HG02870 (cell line): ENCODE measurements around the gene SPC24.

ENCODE experiments used
- ATAC-seq: cut with Tn5 transposase; IDR thresholded peaks from one replicate; pipeline ENCODE4 v1.9.1; 2021; ENCODE audit warnings: mild to moderate bottlenecking, moderate library complexity; ENCODE audit not compliant: unreplicated experiment

The SPC24 gene, protein sequence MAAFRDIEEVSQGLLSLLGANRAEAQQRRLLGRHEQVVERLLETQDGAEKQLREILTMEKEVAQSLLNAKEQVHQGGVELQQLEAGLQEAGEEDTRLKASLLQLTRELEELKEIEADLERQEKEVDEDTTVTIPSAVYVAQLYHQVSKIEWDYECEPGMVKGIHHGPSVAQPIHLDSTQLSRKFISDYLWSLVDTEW

DNA sequence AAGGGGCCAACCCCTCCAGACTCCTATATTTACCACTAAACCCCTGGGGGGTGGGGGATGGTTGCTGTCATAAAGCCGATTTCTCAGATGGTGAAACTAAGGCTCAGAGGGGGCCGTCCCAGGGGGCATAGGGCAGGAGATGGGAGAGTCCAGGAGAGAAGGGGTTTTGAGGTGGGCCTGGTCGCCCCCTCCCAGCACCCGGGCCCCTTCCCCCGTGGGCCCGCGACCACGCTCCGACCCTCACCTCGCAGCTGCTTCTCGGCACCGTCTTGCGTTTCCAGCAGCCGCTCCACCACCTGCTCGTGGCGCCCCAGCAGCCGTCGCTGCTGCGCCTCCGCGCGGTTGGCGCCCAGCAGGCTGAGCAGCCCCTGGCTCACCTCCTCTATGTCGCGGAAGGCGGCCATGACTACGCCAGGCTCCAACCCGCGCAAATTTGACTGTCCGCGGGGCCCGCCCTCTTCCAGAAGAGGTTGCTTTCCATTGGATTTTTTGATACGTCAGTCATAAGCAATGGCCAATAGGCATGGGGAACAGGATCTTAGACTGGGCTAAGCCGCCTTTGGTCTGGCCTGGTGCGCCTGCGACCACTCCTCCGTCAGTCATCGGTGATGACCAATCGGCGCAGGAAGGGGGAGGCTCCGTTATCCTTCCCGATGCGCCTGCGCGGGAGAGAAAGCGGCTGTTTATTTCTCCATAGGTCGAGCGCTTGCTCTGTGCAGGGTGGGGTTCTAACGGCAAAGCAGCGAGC is at the start of gene SPC24:
Gene SPC24, minus strand, starts transcription at position 410 of the 748 bp plus-strand sequence. Its CDS starts 6 bp downstream, at position 404.
- ATAC-seq: peak; percentile 96

DNA sequence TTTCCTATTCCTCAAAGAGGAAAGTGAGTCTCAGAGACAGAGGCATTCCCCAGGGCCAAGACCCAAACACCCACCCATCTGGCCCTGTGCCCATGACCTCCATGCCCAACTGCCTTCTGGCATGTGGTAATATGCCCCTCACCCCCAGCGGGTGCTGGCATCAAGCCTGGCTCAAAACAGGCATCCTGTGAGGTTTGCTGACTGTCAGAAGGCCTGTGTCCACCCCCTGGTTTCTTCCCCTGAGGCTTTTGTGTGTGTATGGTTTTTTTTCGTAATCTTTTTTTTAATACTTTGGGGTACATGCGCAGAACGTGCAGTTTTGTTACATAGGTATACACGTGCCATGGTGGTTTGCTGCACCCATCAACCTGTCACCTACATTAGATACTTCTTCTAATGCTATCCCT is 49.4 kb upstream of the SPC24 start:
- no peak for ATAC-seq

DNA sequence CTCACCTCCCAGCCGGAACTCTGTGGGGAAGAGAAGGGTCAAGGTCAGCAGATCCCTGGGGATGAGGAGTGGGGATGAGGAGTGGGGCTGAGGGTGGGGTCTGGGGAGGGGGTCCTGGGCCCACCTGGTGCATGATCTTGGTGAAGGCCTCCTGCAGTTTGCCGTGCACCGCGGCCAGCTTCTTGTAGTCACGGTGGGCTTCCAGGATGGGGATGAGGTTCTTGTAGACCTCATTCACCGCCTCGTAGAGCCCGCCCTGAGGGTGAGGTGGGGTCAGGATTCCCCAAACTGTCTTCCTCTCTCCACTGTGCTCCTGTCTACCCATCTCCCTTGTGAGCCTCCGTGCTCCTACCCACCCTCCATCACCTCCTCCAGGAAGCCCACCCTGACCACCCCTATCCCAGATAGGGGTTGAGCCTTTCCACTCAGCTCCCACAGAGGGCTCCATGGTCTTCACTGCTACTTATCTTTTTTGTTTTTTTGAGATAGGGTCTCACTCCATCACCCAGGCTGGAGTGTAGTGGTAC is 48.6 kb upstream of the SPC24 start:
- no peak for ATAC-seq

DNA sequence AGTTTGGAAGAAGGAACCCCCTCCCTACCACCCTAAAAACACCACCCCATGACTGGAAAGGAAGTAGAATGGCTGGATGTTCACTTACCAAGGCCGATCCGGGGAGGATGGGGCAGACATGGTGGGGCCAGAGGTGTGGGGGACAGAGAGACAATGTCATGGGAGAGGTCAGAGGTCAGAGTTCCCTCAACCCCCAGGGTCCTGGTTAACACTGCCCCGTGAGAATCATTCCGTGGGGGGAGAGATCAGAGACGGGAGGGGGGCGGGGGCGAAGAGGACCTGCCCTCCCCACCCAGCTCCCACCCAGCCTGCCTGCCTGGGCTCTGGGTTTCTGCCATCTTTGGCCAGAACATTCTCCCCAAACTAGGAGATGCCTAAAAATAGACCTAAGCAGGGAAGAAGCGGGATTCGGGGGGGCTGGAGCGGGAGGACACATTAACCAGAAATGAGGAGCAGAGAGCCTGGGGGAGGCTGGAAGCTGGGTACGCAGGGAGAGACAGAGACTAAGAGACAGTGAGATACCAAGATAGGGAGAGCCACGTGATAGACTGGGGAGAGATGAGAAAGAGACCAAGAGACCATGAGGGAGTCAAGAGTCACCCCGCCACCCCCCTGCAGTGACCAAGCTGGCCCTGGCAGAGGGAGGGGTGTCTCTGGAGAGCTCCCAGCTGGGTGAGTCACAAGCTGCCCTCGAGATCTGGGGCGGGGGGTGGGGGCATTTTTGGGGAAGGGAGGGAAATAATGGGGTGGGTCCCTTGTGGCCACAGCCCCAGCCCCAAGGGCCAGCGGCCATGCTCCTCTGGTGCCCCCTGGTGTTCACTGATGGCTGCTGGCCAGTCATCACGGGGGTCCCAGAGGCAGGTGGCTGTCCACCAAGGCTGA is 47.9 kb upstream of the SPC24 start:
- ATAC-seq: no peak

DNA sequence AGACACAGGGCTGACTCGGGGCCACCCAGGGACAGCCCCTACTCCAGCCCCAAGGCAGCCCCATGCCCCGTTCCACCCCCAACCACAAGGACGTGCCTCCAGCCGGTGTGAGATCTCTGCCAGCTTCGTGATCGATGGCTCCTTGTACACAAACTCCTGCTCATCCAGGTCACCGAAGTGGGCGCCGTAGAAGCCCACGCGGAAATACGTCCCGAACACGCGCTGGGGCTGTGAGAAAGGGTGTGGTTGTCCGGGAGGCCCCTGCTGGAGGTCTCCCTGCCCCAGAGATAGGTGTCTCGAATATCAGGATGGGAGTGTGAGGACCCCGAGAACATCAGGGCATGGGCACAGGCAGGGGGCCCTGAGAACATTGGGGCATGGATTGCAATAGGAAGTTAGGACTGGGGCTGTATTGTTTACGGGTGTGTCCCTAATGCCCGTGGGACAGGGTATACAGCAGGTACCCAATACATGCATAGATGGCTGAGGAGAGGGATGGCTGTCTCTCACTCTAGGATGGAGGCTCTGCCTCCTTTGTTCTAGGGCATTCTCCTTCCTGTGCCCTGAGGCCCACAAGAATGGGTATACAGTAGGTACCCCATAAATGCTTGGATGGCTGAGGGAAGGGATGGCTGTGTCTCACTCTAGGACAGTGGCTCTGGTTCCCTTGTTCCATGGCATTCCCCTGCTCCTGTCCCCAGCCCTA is 47.1 kb upstream of the SPC24 start:
- ATAC-seq: no peak

DNA sequence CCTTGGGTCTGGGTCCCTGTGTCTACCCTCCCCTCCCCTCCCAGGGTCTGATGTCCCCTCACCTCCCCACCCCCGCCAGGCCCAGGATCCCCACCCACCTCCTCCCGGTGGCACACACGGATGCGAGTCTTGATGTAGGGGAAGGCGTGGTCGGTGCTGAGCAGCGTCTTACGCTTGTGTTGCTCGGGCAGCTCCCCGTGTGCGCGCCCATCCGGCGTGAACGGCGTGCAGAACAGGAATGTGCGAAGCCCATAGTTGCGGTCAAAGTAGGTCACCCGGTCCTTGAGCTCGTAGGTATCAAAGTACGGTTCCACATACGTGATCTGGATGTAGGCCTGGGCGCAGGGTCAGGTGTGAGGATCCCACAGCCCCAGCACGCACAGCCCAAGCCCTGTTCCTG is 46.2 kb upstream of the SPC24 start:
- ATAC-seq: no peak

DNA sequence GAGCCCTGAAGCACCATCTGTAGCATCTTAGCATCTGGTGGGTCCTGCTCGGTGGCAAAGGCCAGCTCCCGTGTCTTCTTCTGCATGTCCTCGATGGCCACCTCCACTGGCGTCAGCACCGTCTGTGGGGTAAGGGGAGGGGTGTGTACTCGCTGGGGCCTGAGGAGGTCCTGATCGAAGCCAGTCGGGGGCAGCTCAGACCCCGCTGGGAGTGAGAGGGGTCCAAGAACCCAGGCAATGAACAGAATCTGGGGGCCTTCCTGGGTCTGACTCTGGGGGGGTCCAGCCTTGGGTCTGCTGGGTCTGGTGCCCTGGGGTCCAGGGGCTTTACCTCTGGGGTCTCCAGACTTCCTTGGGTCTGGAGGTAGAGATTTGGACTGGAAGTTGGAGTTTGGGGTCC is 45.3 kb upstream of the SPC24 start:
- no peak for ATAC-seq

DNA sequence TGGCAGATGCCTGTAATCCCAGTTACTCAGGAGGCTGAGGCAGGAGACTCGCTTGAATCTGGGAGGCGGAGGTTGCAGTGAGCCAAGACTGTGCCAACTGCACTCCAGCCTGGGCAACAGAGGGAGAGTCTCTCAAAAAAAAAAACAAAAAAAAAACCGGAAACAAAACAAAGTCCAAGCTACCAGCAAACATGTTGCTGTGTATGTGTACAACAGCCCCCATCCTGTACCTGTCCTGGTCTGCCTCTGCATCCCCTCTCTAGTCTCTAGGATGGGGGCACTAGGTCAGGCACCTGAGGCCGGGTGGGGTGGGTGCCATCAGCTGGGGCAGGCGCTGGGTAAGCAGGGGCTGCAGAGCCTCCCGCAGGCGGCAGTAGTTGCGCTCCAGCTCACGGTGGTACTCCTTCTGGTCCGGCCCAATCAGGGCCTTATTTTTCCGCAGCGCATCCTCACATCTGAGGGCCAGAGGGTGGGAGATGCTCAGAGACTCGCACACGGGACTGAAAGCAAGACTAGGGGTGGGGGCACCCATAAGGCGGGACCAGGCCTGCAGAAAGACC is 44.5 kb upstream of the SPC24 start:
- ATAC-seq: no peak

DNA sequence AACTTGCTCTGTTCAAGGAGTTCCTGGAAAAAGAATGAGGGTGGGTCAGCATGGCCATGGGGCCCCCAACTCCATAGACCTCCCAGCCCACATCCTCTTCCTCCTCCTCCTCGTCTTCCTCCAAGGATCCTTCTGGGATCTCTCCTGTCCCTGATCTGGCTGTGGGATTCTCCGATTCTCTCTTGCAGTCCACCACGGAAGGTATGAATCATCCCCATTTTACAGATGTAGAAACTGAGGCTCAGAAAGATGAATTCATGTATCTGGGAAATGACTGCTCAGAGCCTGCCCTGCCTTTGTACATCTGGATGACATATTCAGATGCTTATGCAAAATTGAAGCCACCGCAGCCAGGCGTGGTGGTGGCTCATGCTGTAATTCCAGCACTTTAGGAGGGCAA is 43.9 kb upstream of the SPC24 start:
- ATAC-seq: no peak

DNA sequence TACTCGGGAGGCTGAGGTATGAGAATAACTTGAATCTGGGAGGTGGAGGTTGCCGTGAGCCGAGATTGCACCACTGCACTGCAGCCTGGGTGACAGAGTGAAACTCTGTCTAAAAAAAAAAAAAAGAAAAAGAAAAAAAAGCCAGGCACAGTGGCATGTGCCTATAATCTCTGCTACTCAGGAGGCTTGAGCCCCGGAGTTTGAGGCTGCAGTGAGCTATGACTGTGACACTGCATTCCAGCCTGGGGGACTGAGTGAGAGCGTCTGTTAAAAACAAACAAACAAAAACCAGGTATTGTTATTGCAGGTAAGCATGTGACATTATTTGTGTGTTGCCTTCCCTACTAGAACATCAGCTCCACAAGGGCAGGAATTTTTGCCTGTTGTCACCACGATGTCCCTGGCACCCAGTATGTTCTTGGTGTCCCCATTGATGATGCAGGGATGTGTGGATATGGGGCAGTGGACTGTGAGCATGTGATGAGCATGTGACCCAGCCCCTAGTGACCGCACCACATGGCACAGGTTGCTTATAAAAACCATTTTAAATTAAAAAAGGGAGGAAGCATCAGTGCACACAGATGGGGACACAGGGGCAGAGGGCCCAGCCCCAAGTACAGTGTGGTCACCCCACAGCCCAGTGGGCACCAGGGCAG is 43.3 kb upstream of the SPC24 start:
- ATAC-seq: no peak

DNA sequence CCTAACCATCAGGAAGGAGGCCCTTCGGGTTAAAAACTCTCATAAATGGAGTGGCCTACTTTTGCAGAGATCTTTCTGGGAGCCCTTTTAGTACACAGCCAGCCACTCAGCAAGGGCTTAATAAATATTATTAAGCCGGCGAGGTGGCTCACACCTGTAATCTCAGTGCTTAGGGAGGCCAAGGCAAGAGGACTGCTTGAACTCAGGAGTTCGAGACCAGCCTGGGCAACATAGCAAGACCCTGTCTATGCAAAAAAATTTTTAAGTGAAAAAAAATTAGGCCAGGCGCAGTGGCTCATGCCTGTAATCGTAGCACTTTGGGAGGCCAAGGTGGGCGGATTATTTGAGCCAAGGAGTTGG is 42.6 kb upstream of the SPC24 start:
- no peak for ATAC-seq

DNA sequence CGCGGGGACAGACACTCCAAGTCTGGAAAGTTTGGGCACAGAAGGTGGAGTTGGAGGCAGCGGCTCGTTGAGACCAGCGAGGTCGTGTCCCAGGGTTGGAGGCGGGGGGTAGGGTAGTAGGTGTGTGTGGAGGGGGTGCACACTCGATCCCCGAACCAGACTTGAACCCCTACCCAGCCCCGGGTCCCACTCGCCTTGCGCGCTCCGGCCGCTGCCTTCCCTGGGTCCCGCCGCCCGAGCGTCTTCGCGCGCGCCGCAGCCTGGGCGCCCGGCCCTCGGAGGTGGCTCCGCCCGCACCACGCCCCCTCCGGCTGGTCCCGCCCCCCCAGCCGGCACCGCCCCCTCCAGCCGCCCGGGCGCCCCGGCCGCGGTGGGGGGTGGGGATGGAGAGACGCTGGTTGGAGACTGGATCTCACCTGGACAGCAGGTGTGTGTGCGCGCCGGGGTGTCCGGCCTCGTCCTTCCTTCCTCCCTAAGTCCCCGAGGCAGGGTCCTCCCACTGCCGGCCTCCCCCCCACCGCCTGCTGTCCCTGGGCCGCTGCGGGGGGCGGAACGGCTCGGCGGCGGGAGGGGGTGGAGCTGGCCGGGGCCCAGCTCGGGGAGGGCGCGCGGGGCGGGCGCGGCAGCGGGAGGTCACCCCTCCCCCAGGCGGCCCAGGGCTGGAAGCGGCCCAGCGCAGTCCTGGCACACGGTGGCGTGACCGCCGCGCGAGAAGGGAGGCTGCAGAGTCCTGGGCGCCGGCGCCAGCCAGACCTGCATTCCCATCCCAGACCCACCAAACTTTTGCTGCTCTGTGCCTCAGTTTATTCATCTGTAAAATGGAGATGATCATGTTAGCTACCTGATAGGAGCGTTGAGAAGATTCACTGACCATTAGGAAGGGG is 42.0 kb upstream of the SPC24 start, which contains the start of gene KANK2:
Gene KANK2, minus strand, starts transcription at position 255 of the 884 bp plus-strand sequence. CDS start 3,034 bp downstream, outside the sequence.
- ATAC-seq: peak; percentile 66

DNA sequence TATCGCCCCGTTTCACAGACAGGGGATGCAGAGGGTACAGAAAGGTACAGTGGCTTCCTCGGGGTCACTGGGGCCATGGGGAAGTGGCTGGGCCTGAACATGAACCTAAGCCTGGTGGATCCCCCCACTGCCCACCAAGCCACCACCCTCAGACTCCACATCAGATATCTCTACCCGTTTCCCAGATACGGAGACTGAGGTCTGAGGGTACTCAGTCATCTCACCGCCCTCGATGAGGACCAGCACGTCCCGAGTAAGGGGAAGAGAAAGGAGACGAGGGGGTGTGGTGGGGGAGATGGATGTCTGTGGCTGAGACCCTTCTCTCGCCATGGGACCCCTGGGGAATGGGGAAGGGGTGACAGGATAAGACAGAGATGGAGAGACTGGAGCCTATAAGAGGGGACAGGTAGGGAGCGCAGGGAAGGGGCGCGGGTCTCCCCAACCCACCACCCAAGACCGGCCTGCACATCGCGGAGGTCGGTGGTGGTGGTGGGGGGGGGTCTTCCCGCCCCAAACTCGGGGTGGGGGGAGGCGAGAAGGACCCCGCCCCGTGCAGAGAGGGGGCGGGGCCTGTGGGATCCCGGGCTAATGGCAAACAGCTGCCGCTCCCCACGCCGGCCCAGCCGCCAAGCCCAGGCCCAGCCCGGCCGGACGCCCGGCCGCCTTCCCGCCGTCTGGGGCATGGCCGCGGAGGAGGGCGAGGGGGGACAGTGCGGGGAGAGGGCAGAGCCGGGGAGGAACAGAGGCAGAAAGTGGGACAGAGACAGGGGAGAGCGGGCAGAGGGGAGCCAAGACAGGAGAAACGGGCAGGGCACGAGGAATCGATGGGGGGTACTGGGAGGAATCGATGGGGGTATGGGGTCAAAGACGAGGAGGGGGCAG is 41.1 kb upstream of the SPC24 start:
- ATAC-seq: no peak

DNA sequence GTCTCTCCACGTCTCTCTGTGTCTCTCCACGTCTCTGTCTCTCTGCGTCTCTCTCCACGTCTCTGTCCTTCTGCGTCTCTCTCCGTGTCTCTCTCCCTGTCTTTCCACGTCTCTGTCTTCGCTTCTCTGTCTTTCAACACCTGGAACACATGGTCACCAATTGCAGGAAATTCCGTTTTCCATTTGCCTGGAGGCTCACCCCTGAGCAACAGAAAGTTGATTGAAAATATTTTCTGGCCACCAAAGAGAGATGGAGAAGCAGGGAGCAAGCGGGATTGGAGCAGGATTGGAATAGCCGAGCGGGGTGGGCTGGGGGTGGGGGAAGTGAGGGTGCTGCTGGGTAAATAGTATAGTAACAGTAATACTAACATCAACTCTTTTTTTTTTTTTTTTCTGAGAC is 40.1 kb upstream of the SPC24 start:
- ATAC-seq: no peak

DNA sequence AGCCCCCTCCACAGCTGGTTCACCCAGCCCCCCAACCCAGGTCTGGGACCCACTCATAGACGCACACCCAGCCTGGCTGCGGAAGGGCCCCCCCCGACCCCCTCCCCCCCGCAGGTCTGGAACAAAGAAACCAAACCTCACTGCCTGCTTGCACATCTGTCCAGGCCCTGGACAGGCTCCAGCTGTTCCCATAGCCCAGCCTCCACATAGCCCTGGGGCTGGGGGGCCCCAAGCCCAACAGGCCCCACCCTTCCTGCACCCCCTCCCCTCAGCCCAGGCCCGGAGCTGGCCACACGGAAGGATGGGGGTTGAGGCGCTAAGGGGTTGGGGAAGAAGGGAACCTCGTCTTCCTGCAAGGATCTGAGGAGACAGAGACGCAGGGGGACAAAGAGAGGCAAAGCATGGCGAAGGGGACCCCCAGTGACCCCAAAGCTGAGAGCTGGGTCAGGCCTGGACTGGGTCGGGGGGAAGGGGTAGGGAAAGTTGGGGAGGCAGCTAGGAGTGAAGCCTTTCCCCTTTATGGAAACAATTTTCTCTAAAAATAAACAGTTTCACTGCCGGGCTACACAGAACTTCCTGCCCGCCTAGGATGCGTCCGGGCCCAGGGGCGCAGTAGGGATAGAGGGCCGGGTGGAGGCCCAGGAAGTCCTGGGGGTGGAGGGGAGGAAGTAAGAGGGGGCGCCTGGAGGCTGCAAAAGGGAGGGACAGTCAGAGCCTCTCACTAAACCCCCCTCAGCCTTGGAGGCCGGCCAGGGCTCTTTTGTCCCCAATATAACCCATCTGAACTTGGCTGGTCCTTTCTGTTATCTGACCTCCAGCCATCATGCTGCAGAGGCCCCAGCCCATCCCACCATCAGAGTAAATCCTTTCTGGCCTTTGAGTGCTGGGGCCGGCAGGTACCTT is 39.3 kb upstream of the SPC24 start:
- no peak for ATAC-seq

DNA sequence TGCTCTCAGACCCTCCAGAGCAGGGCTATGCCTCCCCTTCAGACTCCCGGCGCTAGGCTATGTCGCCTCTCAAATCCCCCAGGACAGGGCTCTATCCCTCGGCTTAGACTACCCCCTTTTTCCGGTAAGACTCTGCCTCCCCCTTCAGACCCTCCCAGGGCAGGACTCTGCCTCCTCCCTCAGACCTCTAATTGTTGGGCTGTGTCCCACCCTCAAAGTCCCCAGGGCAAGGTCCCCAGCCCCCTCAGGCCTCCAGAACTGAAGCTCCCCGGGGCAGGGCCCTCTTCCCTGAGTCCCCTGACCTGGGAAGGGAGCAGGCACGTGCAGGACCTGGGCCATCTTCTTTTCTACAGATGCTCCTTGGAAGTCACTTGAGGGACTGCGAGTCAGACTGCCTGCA is 38.6 kb upstream of the SPC24 start:
- ATAC-seq: no peak
